IMR-90 (cell line): Measurements from ENCODE around the gene RRAGC. TPM values are rescaled to one million over a fixed set of nuclear protein-coding genes. Genes with fewer than 3 reads are reported as not detected.

Experiments used
- ATAC-seq: fragments of 200-7000 bp; cut with Tn5 transposase; 2 replicates; pipeline ENCODE4 v1.9.1; 2020; ENCODE audit warnings: low read depth, mild to moderate bottlenecking, moderate library complexity
- BruUV-seq: library from RNA; stranded (reverse); fragments of 400-500 nt; replicated peaks from 2 replicates; lab custom pipeline; 2021; lab: Mats Ljungman, UMichigan
- CTCF ChIA-PET: fragments of 300-600 bp; formaldehyde crosslinking; extraction: SDS; loops from one replicate; lab custom pipeline; 2021; ENCODE audit warnings: antibody characterized with exemption; lab: Yijun Ruan, JAX
- POLR2A ChIA-PET: fragments of 300-600 bp; sonication (Branson Sonifier 250); formaldehyde crosslinking; loops from one replicate; lab custom pipeline; 2022; ENCODE audit warnings: antibody characterized with exemption; ENCODE audit not compliant: unreplicated experiment; lab: Charles Lee
- DNase-seq: peaks from one replicate; pipeline ENCODE4 v3.0.0; 2013
- H2AFZ ChIP-seq: replicated peaks from 2 replicates; pipeline ENCODE3; 2013; ENCODE audit warnings: low read length, mild to moderate bottlenecking; ENCODE audit not compliant: poor library complexity
- H2AK5ac ChIP-seq: 2 replicates; pipeline ENCODE4 v1.6.1; 2013; ENCODE audit warnings: low read depth, low read length, inconsistent platforms
- H2AK9ac ChIP-seq: replicated peaks from 2 replicates; pipeline ENCODE3; 2013; ENCODE audit warnings: mild to moderate bottlenecking, low read depth, low read length, moderate library complexity; ENCODE audit not compliant: poor library complexity
- H2BK120ac ChIP-seq: 2 replicates; pipeline ENCODE4 v1.6.1; 2013; ENCODE audit warnings: low read depth, low read length, inconsistent platforms
- H2BK15ac ChIP-seq: 3 replicates; pipeline ENCODE4 v1.6.1; 2013; ENCODE audit warnings: low read depth, low read length, inconsistent platforms
- H2BK20ac ChIP-seq: 2 replicates; pipeline ENCODE4 v1.6.1; 2013; ENCODE audit warnings: low read depth, mild to moderate bottlenecking, inconsistent platforms, low read length, moderate library complexity
- H2BK5ac ChIP-seq: 2 replicates; pipeline ENCODE4 v1.6.1; 2013; ENCODE audit warnings: mild to moderate bottlenecking, low read depth, low read length, inconsistent platforms; ENCODE audit not compliant: poor library complexity, severe bottlenecking
- H3K14ac ChIP-seq: replicated peaks from 2 replicates; pipeline ENCODE4 v1.6.1; 2013; ENCODE audit warnings: low read depth, low read length, inconsistent platforms
- H3K18ac ChIP-seq: 2 replicates; pipeline ENCODE4 v1.6.1; 2013; ENCODE audit warnings: low read depth, low read length, control low read depth
- H3K23ac ChIP-seq: 2 replicates; pipeline ENCODE4 v1.6.1; 2013; ENCODE audit warnings: low read depth, low read length, inconsistent platforms
- H3K27ac ChIP-seq: 2 replicates; pipeline ENCODE4 v1.5.1; 2013; ENCODE audit warnings: mild to moderate bottlenecking, control low read depth, low read length; ENCODE audit not compliant: insufficient read depth
- H3K27me3 ChIP-seq: 2 replicates; pipeline ENCODE4 v1.6.1; 2013; ENCODE audit warnings: low read length; ENCODE audit not compliant: control insufficient read depth, insufficient read depth
- H3K36me3 ChIP-seq: 2 replicates; pipeline ENCODE4 v1.6.1; 2013; ENCODE audit warnings: low read length, mixed read lengths; ENCODE audit not compliant: control insufficient read depth, insufficient read depth
- H3K4ac ChIP-seq: 2 replicates; pipeline ENCODE4 v1.6.1; 2013; ENCODE audit warnings: low read depth, low read length, inconsistent platforms
- H3K4me1 ChIP-seq: 2 replicates; pipeline ENCODE4 v1.6.1; 2013; ENCODE audit warnings: low read length, mixed read lengths; ENCODE audit not compliant: control insufficient read depth, insufficient read depth
- H3K4me2 ChIP-seq: 2 replicates; pipeline ENCODE4 v1.6.1; 2013; ENCODE audit warnings: low read depth, mild to moderate bottlenecking, control low read depth, low read length, moderate library complexity
- H3K4me3 ChIP-seq: 2 replicates; pipeline ENCODE4 v1.5.1; 2013; ENCODE audit warnings: low read depth, mild to moderate bottlenecking, control low read depth, low read length, moderate library complexity; ENCODE audit not compliant: insufficient read depth
- H3K56ac ChIP-seq: 2 replicates; pipeline ENCODE4 v1.6.1; 2013; ENCODE audit warnings: low read length, inconsistent platforms; ENCODE audit not compliant: insufficient read depth; ENCODE audit errors: extremely low read depth
- H3K79me1 ChIP-seq, 2 experiments: 2 replicates each; pipeline ENCODE4 v1.6.1; 2013; ENCODE audit warnings: low read length in 2 of 2, inconsistent platforms in 1 of 2, low read depth in 1 of 2
- H3K9ac ChIP-seq: 2 replicates; pipeline ENCODE4 v1.6.1; 2013; ENCODE audit warnings: low read depth, low read length, control low read depth
- H3K9me1 ChIP-seq: 2 replicates; pipeline ENCODE4 v1.6.1; 2013; ENCODE audit warnings: low read length, inconsistent platforms; ENCODE audit not compliant: insufficient read depth
- H3K9me3 ChIP-seq: 2 replicates; pipeline ENCODE4 v1.6.1; 2013; ENCODE audit warnings: low read length; ENCODE audit not compliant: control insufficient read depth, insufficient read depth
- H4K20me1 ChIP-seq: 2 replicates; pipeline ENCODE4 v1.6.1; 2013; ENCODE audit warnings: low read length, inconsistent platforms; ENCODE audit not compliant: insufficient read depth
- H4K5ac ChIP-seq: 2 replicates; pipeline ENCODE4 v1.6.1; 2013; ENCODE audit warnings: mild to moderate bottlenecking, low read depth, low read length, control low read depth
- H4K8ac ChIP-seq, 2 experiments: 2 replicates each; pipeline ENCODE4 v1.6.1; 2013; ENCODE audit warnings: low read depth in 2 of 2, low read length in 2 of 2, control low read depth in 1 of 2, inconsistent platforms in 1 of 2
- H4K91ac ChIP-seq: 2 replicates; pipeline ENCODE4 v1.6.1; 2013; ENCODE audit warnings: low read depth, low read length, inconsistent platforms; ENCODE audit not compliant: insufficient read depth
- BHLHE40 ChIP-seq: fragments of 150-350 bp; IDR thresholded peaks from 2 replicates; pipeline ENCODE4 v1.6.1; 2016; ENCODE audit warnings: mild to moderate bottlenecking, low read depth, low read length
- CEBPB ChIP-seq: IDR thresholded peaks from 2 replicates; pipeline ENCODE4 v1.6.1; 2012; ENCODE audit warnings: low read depth, low read length, improper control_type of control experiment
- CHD1 ChIP-seq: IDR thresholded peaks from 2 replicates; pipeline ENCODE4 v1.6.1; 2012; ENCODE audit warnings: low read depth, low read length, improper control_type of control experiment
- CTCF ChIP-seq: conservative IDR thresholded peaks from 2 replicates; pipeline ENCODE4 v1.5.1; 2012; ENCODE audit warnings: mild to moderate bottlenecking, low read depth, low read length, improper control_type of control experiment
- ELK1 ChIP-seq: fragments of 150-350 bp; IDR thresholded peaks from 2 replicates; pipeline ENCODE4 v1.6.1; 2016; ENCODE audit warnings: low read depth, mild to moderate bottlenecking, low read length, moderate library complexity, borderline replicate concordance
- FOS ChIP-seq: fragments of 150-350 bp; IDR thresholded peaks from 2 replicates; pipeline ENCODE4 v1.6.1; 2016; ENCODE audit warnings: low read depth, low read length
- MAFK ChIP-seq: IDR thresholded peaks from 2 replicates; pipeline ENCODE4 v1.6.1; 2012; ENCODE audit warnings: low read depth, low read length, improper control_type of control experiment
- MAZ ChIP-seq: IDR thresholded peaks from 2 replicates; pipeline ENCODE4 v1.6.1; 2012; ENCODE audit warnings: low read depth, mild to moderate bottlenecking, low read length, improper control_type of control experiment, moderate library complexity, borderline replicate concordance
- MXI1 ChIP-seq: IDR thresholded peaks from 2 replicates; pipeline ENCODE4 v1.6.1; 2012; ENCODE audit warnings: low read depth, mild to moderate bottlenecking, low read length, moderate library complexity, borderline replicate concordance
- NFE2L2 ChIP-seq: fragments of 150-350 bp; IDR thresholded peaks from 2 replicates; pipeline ENCODE4 v1.6.1; 2016; ENCODE audit warnings: low read depth, mild to moderate bottlenecking, low read length
- POLR2A ChIP-seq: IDR thresholded peaks from 2 replicates; pipeline ENCODE4 v1.6.1; 2012; ENCODE audit warnings: mild to moderate bottlenecking, low read depth, low read length
- RAD21 ChIP-seq: IDR thresholded peaks from 2 replicates; pipeline ENCODE4 v1.6.1; 2012; ENCODE audit warnings: low read length, improper control_type of control experiment
- RCOR1 ChIP-seq: IDR thresholded peaks from 2 replicates; pipeline ENCODE4 v1.6.1; 2012; ENCODE audit warnings: mild to moderate bottlenecking, low read length, improper control_type of control experiment; ENCODE audit not compliant: insufficient replicate concordance
- RFX5 ChIP-seq: IDR thresholded peaks from 2 replicates; pipeline ENCODE4 v1.8.0; 2012; ENCODE audit warnings: low read depth, mild to moderate bottlenecking, low read length, moderate library complexity
- SMC3 ChIP-seq: fragments of 150-350 bp; IDR thresholded peaks from 2 replicates; pipeline ENCODE4 v1.6.1; 2016; ENCODE audit warnings: low read depth, mild to moderate bottlenecking, antibody characterized with exemption, low read length, moderate library complexity
- USF2 ChIP-seq: fragments of 150-350 bp; IDR thresholded peaks from 2 replicates; pipeline ENCODE4 v1.6.1; 2017; ENCODE audit warnings: mild to moderate bottlenecking, antibody characterized with exemption, low read length, low read depth
- WGBS, 2 experiments: methylation state at CpG; one replicate each; pipeline versions ENCODE4 v1.1.5 to v1.1.7; 2013; ENCODE audit warnings: missing lambda C conversion rate in 2 of 2; ENCODE audit not compliant: insufficient read length in 1 of 2; ENCODE audit errors: extremely low coverage in 2 of 2; 5-methylcytosine and 5-hydroxymethylcytosine counted together
- dilution Hi-C: fragments of 300-500 bp; cut with HindIII; formaldehyde crosslinking; loops from one replicate; pipeline ENCODE4 v1.14.3; 2018; ENCODE audit warnings: low sequenced_read_pairs; ENCODE audit not compliant: unreplicated experiment
- in situ Hi-C: fragments of 300-500 bp; cut with MboI; formaldehyde crosslinking; loops from 3 replicates; pipeline ENCODE4 v1.14.3; 2019; ENCODE audit warnings: low sequenced_read_pairs, inconsistent platforms, mixed read lengths
- intact Hi-C: fragments of 100-400 bp; cut with micrococcal nuclease; formaldehyde crosslinking; loops from 2 replicates; pipeline ENCODE4 v1.10.0; 2022
- polyA plus RNA-seq, 3 experiments: library from polyadenylated mRNA; depleted of rRNA; stranded (reverse); fragments of >200 nt; gene quantifications; 2 replicates each; pipeline ENCODE4 v1.2.3, GENCODE V29; 2012; ENCODE audit warnings: low replicate concordance in 1 of 3
- total RNA-seq: library from RNA; depleted of rRNA; stranded (reverse); fragments of >200 nt; gene quantifications from 2 replicates; pipeline ENCODE4 v1.2.3, GENCODE V29; 2012

Gene RRAGC
- total and polyA plus RNA-seq, 2 of the 4 experiments (the other 2 are of a cell fraction): 7.2 to 12.2 TPM

- Histone ChIP-seq H4K20me1 (no peaks in the 10 kb centered on the region), H2BK20ac (no peak overlapping the region), H2BK5ac (no peak overlapping the region), H3K23ac (no peak overlapping the region), H4K91ac (no peak overlapping the region), H3K79me1 (no peaks in the 10 kb centered on the region), H4K8ac (no peak overlapping the region), H3K9me1 (no peaks in the 10 kb centered on the region), H3K9me3 (no peaks in the 10 kb centered on the region), H2BK15ac (no peak overlapping the region), H2BK120ac (no peak overlapping the region), H3K18ac (no peak overlapping the region), H2AK5ac (no peak overlapping the region), H3K27me3 (peaks cover 27% of the 10 kb centered on the region), H3K4me3 (no peak overlapping the region), H3K56ac (no peak overlapping the region), H3K36me3 (peaks cover 5% of the 10 kb centered on the region), H3K4me1 (peaks cover 4% of the 10 kb centered on the region; the same call in 1 of the 2 replicates), H2AK9ac (no peak overlapping the region), H3K9ac (no peak overlapping the region), H3K27ac (no peak overlapping the region), H2AFZ (no peak overlapping the region), H3K4me2 (no peak overlapping the region), H3K4ac (no peak overlapping the region), H4K5ac (no peak overlapping the region), H3K14ac (no peak overlapping the region)
- WGBS, 2 experiments: no CpG with 5 or more reads among the region's 3 CpGs
- dilution Hi-C loops: no loop called here
- CTCF ChIA-PET: interaction anchor here (0.6 kb wide), 1 partner anchor 813 kb away, joined by 3 read pairs; no protein-coding TSS in a partner anchor
- TF ChIP-seq NFE2L2 (no peak), USF2 (no peak), BHLHE40 (no peak), MXI1 (no peak), SMC3 (no peak), MAFK (no peak), MAZ (no peak), FOS (no peak), RFX5 (no peak), RCOR1 (no peak), POLR2A (no peak), RAD21 (no peak), ELK1 (no peak), CTCF (no peak), CHD1 (no peak), CEBPB (no peak)
- ATAC-seq (no peak), DNase-seq (no peak)
- in situ Hi-C loops: loop anchor here (5.0 kb wide), 1 partner anchor 806 kb away; no protein-coding TSS in a partner anchor
- intact Hi-C loops: no loop called here
- POLR2A ChIA-PET: no interaction called here
- no TSS peak for BruUV-seq
Measured at GRCh38 chr1:38833146-38833545, 26.4 kb downstream of the RRAGC start.
